Stimulated activated naive CD8-positive, alpha-beta T cell treated with anti-CD3 and anti-CD28 coated beads, Interleukin-15, Interleukin-2, amounts not matched to agents 100 ng/mL and 50 ng/mL, for 24 hours (primary cell): ENCODE results near the gene PPP6R2.

Source experiments
- H3K27ac Mint-ChIP-seq: one replicate; pipeline ENCODE4 v1.8.0; 2021; ENCODE audit warnings: mild to moderate bottlenecking, mixed read lengths
- H3K27me3 Mint-ChIP-seq: one replicate; pipeline ENCODE4 v1.8.0; 2021; ENCODE audit warnings: mixed read lengths
- H3K36me3 Mint-ChIP-seq: one replicate; pipeline ENCODE4 v1.8.0; 2021; ENCODE audit warnings: low read depth, mixed read lengths
- H3K4me1 Mint-ChIP-seq: one replicate; pipeline ENCODE4 v1.8.0; 2021; ENCODE audit warnings: low read depth, mixed read lengths
- H3K4me3 Mint-ChIP-seq: one replicate; pipeline ENCODE4 v1.8.0; 2021; ENCODE audit warnings: mild to moderate bottlenecking, mixed read lengths
- H3K9me3 Mint-ChIP-seq: one replicate; pipeline ENCODE4 v1.8.0; 2021; ENCODE audit warnings: mixed read lengths

The PPP6R2 gene

GRCh38 chr22:50311606-50312351 lies 31.3 kb upstream of the PPP6R2 start:
- Mint-ChIP-seq H3K9me3 (no peaks in the 10 kb centered on the region), H3K4me1 (peaks cover 23% of the 10 kb centered on the region), H3K4me3 (no peak overlapping the region), H3K27me3 (no peaks in the 10 kb centered on the region), H3K27ac (no peak overlapping the region), H3K36me3 (no peaks in the 10 kb centered on the region)

- no peaks in the 10 kb centered on the region for H3K9me3 Mint-ChIP-seq
- H3K36me3 Mint-ChIP-seq, result no peaks in the 10 kb centered on the region
- H3K4me1 Mint-ChIP-seq, result peaks cover 23% of the 10 kb centered on the region
- H3K27ac Mint-ChIP-seq, result no peak overlapping the region
- no peaks in the 10 kb centered on the region for H3K27me3 Mint-ChIP-seq
- H3K4me3 Mint-ChIP-seq, result no peak overlapping the region
Observed at GRCh38 chr22:50312371-50312770, 30.8 kb upstream of the PPP6R2 start.

- peaks cover 23% of the 10 kb centered on the region for H3K4me1 Mint-ChIP-seq
- H3K4me3 Mint-ChIP-seq, result no peak overlapping the region
- H3K36me3 Mint-ChIP-seq, result no peaks in the 10 kb centered on the region
- H3K27ac Mint-ChIP-seq, result no peak overlapping the region
- no peaks in the 10 kb centered on the region for H3K9me3 Mint-ChIP-seq
- no peaks in the 10 kb centered on the region for H3K27me3 Mint-ChIP-seq
Observed at GRCh38 chr22:50313021-50313420, 30.1 kb upstream of the PPP6R2 start.

GRCh38 chr22:50313600-50313999 lies 29.5 kb upstream of the PPP6R2 start:
- no peak overlapping the region for H3K27ac Mint-ChIP-seq

GRCh38 chr22:50314081-50314454 lies 29.1 kb upstream of the PPP6R2 start:
- no peaks in the 10 kb centered on the region for H3K9me3 Mint-ChIP-seq
- peak overlapping the region; percentile 82 for H3K27ac Mint-ChIP-seq
- peak overlapping the region; percentile 83 for H3K4me3 Mint-ChIP-seq
- H3K27me3 Mint-ChIP-seq, result no peaks in the 10 kb centered on the region
- peaks cover 18% of the 10 kb centered on the region for H3K4me1 Mint-ChIP-seq
- H3K36me3 Mint-ChIP-seq, result no peaks in the 10 kb centered on the region

More at GRCh38 chr22:50313600-50313999, 29.5 kb upstream of the PPP6R2 start:
- Mint-ChIP-seq H3K4me3 (peak overlapping the region; percentile 83), H3K4me1 (peaks cover 21% of the 10 kb centered on the region), H3K36me3 (no peaks in the 10 kb centered on the region), H3K27me3 (no peaks in the 10 kb centered on the region), H3K9me3 (no peaks in the 10 kb centered on the region)

- Mint-ChIP-seq H3K27ac (peak overlapping the region; percentile 82), H3K4me3 (peak overlapping the region; percentile 83), H3K4me1 (peaks cover 18% of the 10 kb centered on the region), H3K36me3 (no peaks in the 10 kb centered on the region), H3K9me3 (no peaks in the 10 kb centered on the region), H3K27me3 (no peaks in the 10 kb centered on the region)
Observed at GRCh38 chr22:50314455-50315288, 28.5 kb upstream of the PPP6R2 start.

GRCh38 chr22:50315289-50316113 lies 27.6 kb upstream of the PPP6R2 start:
- Mint-ChIP-seq H3K4me1 (peaks cover 18% of the 10 kb centered on the region), H3K27me3 (no peaks in the 10 kb centered on the region), H3K27ac (no peak overlapping the region), H3K4me3 (no peak overlapping the region), H3K9me3 (no peaks in the 10 kb centered on the region), H3K36me3 (no peaks in the 10 kb centered on the region)

GRCh38 chr22:50316114-50317065 lies 26.7 kb upstream of the PPP6R2 start:
- Mint-ChIP-seq H3K4me3 (no peak overlapping the region), H3K27me3 (no peaks in the 10 kb centered on the region), H3K36me3 (no peaks in the 10 kb centered on the region), H3K9me3 (no peaks in the 10 kb centered on the region), H3K4me1 (peaks cover 18% of the 10 kb centered on the region), H3K27ac (no peak overlapping the region)

- H3K4me1 Mint-ChIP-seq, result peaks cover 18% of the 10 kb centered on the region
- H3K27me3 Mint-ChIP-seq, result no peaks in the 10 kb centered on the region
- H3K9me3 Mint-ChIP-seq, result no peaks in the 10 kb centered on the region
- H3K36me3 Mint-ChIP-seq, result no peaks in the 10 kb centered on the region
- H3K27ac Mint-ChIP-seq, result no peak overlapping the region
- no peak overlapping the region for H3K4me3 Mint-ChIP-seq
Observed at GRCh38 chr22:50317178-50317577, 25.9 kb upstream of the PPP6R2 start.

- Mint-ChIP-seq H3K9me3 (no peaks in the 10 kb centered on the region), H3K27me3 (no peaks in the 10 kb centered on the region), H3K36me3 (no peaks in the 10 kb centered on the region), H3K4me3 (no peak overlapping the region), H3K4me1 (peaks cover 18% of the 10 kb centered on the region), H3K27ac (no peak overlapping the region)
Observed at GRCh38 chr22:50317674-50318073, 25.5 kb upstream of the PPP6R2 start.

GRCh38 chr22:50318356-50318697 lies 24.8 kb upstream of the PPP6R2 start:
- no peak overlapping the region for H3K4me3 Mint-ChIP-seq
- H3K27me3 Mint-ChIP-seq, result no peaks in the 10 kb centered on the region
- H3K4me1 Mint-ChIP-seq, result peaks cover 18% of the 10 kb centered on the region
- no peaks in the 10 kb centered on the region for H3K9me3 Mint-ChIP-seq
- H3K27ac Mint-ChIP-seq, result no peak overlapping the region
- no peaks in the 10 kb centered on the region for H3K36me3 Mint-ChIP-seq

- no peak overlapping the region for H3K4me3 Mint-ChIP-seq
- peaks cover 15% of the 10 kb centered on the region for H3K4me1 Mint-ChIP-seq
- H3K9me3 Mint-ChIP-seq, result no peaks in the 10 kb centered on the region
- no peak overlapping the region for H3K27ac Mint-ChIP-seq
- H3K36me3 Mint-ChIP-seq, result no peaks in the 10 kb centered on the region
- H3K27me3 Mint-ChIP-seq, result no peaks in the 10 kb centered on the region
Observed at GRCh38 chr22:50318698-50319411, 24.3 kb upstream of the PPP6R2 start.

- H3K27ac Mint-ChIP-seq, result no peak overlapping the region
Observed at GRCh38 chr22:50319503-50319951, 23.6 kb upstream of the PPP6R2 start.

More at GRCh38 chr22:50319503-50319951, 23.6 kb upstream of the PPP6R2 start:
- H3K4me3 Mint-ChIP-seq, result no peak overlapping the region
- peaks cover 9% of the 10 kb centered on the region for H3K4me1 Mint-ChIP-seq
- no peaks in the 10 kb centered on the region for H3K36me3 Mint-ChIP-seq
- H3K9me3 Mint-ChIP-seq, result no peaks in the 10 kb centered on the region
- H3K27me3 Mint-ChIP-seq, result no peaks in the 10 kb centered on the region
